Measurements from ENCODE around the gene KRT3.
"Not testable (repeated sequence)": the region's sequence is repeated elsewhere in the genome, so short reads cannot be mapped to it uniquely, and the experiment has no call there.

Gene KRT3

DNA sequence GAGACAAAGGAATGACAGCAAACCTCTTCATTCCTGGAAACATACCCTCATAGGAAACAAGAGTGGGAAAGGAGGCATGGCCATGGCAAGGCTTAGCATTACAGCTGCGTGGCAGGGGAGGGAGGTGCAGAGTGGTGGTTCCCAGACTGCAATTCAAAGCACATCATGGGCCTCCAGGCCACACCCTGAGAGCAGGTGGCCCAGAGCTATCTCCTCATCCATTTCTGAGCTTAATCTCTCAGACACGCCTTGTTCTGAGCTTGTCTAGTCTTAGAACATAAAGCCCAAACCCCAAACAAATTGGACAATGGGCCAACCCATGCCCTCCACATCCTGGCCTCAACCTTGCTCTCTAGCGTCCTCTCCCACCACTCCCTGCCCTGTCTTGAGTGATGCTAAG is 5.9 kb upstream of the KRT3 start:
- no peaks in the 10 kb centered on the region for H3K36me3 Mint-ChIP-seq (ENCODE audit: low read depth)
- H3K4me3 Mint-ChIP-seq, result no peak overlapping the region
- peaks cover 5% of the 10 kb centered on the region for H3K27me3 Mint-ChIP-seq (ENCODE audit: low read depth)
- H3K9me3 Mint-ChIP-seq, result no peaks in the 10 kb centered on the region
- H3K4me1 Mint-ChIP-seq (ENCODE audit: low read depth), result no peaks in the 10 kb centered on the region
- H3K27ac Mint-ChIP-seq, result no peak overlapping the region

DNA sequence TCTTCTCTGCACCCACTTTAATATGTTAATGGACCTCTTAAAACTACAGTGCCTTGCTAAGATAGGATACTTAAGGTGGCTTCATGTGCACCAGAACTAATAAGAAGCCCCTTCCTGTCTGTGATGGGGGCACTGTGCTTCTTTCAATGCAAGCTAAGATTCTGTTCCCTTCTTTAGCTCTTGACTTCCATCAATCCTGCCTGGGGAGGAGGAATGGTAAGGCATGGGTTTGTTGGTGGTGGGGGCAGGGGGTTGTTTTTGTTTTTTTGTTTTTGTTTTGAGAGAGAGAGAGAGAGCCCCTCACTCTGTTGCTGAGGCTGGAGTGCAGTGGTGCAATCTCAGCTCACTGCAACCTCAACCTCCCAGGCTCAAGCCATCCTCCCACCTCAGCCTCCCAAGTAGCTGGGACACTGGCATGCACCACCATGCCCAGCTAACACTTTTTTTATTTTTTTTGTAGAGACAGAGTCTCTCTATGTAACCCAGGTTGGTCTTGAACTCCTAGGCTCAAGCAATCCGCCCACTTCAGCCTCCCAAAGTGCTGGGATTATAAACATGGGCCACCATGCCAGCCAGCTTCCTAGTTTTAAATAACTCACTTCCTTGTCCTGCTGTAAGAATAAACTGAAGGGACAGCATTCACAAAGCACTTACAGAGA is 4.5 kb upstream of the KRT3 start:
- Mint-ChIP-seq H3K36me3 (ENCODE audit: low read depth) (no peaks in the 10 kb centered on the region), H3K27ac (no peak overlapping the region), H3K27me3 (ENCODE audit: low read depth) (peaks cover 5% of the 10 kb centered on the region), H3K9me3 (no peaks in the 10 kb centered on the region), H3K4me1 (ENCODE audit: low read depth) (no peaks in the 10 kb centered on the region), H3K4me3 (no peak overlapping the region)

DNA sequence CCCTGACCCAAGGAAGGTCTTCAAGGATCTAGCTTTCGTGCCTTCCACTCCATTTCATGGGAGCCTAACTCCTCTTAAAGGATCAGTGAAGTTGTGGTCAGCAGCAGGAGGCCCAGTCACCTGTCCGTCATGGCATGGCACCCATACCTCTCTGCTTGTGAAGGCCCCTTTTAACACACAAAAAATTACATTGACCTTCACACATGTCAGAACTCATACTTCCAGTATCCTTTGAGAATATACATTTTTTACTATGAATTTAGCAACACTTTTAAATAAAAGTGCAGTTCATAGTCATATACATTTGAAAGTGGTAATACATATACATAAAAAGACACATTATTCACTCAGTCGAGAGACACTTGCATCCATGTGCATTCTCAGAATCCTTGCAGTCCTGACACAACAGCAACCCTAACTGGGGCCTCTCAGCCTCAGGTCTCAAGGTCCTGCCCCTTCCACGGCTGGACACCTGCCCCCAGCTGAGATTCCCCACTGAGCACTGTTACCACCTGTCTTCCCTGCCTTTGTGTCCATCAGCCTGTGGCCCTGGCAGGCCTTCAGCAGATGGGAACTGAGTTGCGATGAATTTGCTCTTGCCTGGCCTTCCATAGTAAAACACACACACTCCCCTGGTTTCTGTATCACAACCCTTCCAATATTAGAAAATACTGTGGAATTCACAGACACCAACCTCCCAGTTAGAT is 3.7 kb upstream of the KRT3 start:
- no peak overlapping the region for H3K4me3 Mint-ChIP-seq
- H3K4me1 Mint-ChIP-seq (ENCODE audit: low read depth), result no peaks in the 10 kb centered on the region
- no peak overlapping the region for H3K27ac Mint-ChIP-seq
- H3K36me3 Mint-ChIP-seq (ENCODE audit: low read depth), result no peaks in the 10 kb centered on the region
- H3K27me3 Mint-ChIP-seq (ENCODE audit: low read depth), result peaks cover 5% of the 10 kb centered on the region
- H3K9me3 Mint-ChIP-seq, result no peaks in the 10 kb centered on the region

DNA sequence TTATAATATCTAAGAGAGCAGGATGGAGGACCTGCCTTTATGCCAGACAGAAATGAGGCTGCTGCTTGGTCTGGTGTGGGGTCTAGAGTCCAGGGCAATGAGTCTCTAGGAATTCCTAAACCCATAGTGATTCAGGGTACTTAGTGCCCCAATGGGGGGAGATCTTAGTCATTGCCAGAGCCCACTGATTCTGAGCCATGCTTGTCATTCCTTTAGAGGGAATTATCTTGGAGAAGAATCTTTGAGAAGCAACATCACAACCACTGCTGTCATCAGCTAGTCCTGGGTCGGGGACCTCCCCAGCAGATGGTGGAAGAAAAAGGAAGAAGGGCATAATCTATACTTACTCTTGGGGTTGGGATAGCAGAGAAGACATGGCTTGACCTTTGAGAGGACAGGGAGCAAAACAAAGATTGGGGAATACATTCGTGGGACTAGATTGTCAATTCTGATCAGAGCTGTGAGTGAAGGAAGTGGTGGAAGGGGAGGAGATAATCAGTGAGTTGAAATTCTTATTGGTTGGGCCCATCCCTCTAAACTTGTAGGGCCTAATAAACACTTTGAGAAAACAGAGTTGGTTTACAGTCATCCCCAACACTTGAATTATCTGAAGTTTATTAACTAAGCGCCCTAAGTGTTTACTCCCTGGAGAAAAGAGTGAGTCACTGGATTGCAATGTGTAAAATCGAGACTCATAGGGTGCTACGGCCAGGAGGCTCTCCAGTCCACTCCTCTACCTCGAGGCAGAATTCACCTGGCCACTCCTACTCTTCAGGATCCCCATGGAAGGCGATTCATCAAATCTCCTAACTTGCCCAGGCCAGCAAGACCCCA is 3.0 kb upstream of the KRT3 start:
- Mint-ChIP-seq H3K27ac (no peak overlapping the region), H3K4me3 (no peak overlapping the region)

DNA sequence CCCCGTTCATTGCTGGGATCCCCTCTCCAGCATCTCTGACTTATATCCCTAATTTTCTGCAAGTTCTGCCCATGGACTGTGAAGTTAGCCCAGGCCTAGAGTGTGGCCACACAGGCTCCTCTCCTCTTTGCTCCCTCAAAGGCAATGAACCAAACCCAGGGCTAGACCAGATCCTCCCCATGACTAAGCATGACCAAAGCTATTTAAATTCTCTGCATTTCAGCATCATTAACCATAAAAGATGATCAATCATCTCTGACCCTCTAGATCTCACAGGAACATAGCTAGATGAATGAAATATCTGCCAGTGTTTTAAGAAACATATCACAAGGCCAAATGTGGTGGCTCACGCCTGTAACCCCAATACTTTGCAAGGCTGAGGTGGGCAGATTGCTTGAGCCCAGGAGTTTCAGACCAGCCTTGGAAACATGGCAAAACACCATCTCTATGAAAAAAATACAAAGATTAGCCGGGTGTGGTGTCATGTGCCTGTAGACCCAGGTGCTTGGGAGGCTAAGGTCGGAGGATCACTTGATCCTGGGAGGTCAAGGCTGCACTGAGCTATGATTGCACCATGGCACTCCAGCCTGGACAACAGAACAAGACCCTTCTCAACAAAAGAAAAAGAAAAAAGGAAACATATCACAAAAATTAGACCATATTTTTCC is 2.2 kb upstream of the KRT3 start:
- Mint-ChIP-seq H3K4me1 (ENCODE audit: low read depth) (no peaks in the 10 kb centered on the region), H3K9me3 (no peaks in the 10 kb centered on the region), H3K27me3 (ENCODE audit: low read depth) (peaks cover 5% of the 10 kb centered on the region), H3K27ac (no peak overlapping the region), H3K36me3 (ENCODE audit: low read depth) (no peaks in the 10 kb centered on the region), H3K4me3 (no peak overlapping the region)

More for the DNA sequence above, 3.0 kb upstream of the KRT3 start:
- H3K4me1 Mint-ChIP-seq (ENCODE audit: low read depth), result no peaks in the 10 kb centered on the region
- no peaks in the 10 kb centered on the region for H3K36me3 Mint-ChIP-seq (ENCODE audit: low read depth)
- H3K9me3 Mint-ChIP-seq, result no peaks in the 10 kb centered on the region
- peaks cover 5% of the 10 kb centered on the region for H3K27me3 Mint-ChIP-seq (ENCODE audit: low read depth)

DNA sequence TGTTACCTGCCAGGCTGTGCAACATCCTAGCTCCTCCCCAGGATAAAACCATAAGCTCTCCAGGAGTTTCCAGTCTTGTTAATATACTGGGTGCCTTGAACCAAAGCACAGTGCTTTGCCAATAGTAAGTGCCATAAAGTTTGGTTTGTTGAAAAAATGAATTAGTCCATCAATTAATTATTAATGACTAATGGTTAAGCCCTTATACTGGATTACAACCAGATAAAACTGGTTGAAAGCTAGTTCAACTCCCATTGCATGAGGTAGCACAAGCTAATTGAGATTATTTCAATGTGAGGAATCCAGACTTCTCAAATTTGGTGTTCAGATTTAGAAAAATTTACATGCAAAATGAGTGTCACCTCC is 1.6 kb upstream of the KRT3 start:
- Mint-ChIP-seq H3K9me3 (no peaks in the 10 kb centered on the region), H3K36me3 (ENCODE audit: low read depth) (no peaks in the 10 kb centered on the region), H3K27ac (no peak overlapping the region), H3K4me3 (no peak overlapping the region), H3K4me1 (ENCODE audit: low read depth) (no peaks in the 10 kb centered on the region), H3K27me3 (ENCODE audit: low read depth) (peaks cover 8% of the 10 kb centered on the region)

DNA sequence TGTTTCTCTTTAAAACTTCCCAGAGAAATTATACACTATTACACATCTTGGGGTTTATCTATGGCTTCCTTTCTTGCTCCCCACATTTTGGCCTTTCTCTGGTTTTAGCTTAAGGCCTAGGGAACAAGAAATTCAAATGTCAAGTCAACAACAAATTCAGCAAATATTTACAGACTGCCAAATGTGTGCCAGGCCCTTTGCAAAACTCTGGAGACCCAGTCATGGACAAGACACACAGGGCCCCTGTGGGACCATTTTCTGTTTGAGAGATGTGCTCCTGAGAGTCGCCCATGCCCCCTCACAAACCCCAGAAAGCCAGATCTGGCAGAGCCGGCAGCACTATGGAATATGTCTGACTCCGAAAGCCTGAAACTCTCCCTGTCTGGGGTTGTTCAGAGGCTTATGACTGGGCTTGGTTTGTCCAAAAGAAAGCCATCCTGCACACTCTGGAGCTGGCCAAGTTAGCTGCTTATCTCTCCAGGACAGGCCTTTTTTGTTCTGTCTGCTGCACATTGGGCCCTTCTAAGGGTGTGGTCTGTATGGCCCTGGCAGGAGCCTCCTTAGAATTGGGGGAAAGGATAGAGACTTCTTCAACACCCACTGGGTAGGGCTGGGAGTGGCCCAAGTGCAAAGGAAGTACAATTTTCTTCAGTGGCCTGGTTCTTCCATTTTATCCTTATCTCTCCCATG is 1.1 kb upstream of the KRT3 start:
- H3K4me1 Mint-ChIP-seq (ENCODE audit: low read depth), result no peaks in the 10 kb centered on the region
- H3K4me3 Mint-ChIP-seq, result no peak overlapping the region
- H3K27ac Mint-ChIP-seq, result no peak overlapping the region
- H3K27me3 Mint-ChIP-seq (ENCODE audit: low read depth), result peaks cover 8% of the 10 kb centered on the region
- no peaks in the 10 kb centered on the region for H3K9me3 Mint-ChIP-seq
- no peaks in the 10 kb centered on the region for H3K36me3 Mint-ChIP-seq (ENCODE audit: low read depth)

DNA sequence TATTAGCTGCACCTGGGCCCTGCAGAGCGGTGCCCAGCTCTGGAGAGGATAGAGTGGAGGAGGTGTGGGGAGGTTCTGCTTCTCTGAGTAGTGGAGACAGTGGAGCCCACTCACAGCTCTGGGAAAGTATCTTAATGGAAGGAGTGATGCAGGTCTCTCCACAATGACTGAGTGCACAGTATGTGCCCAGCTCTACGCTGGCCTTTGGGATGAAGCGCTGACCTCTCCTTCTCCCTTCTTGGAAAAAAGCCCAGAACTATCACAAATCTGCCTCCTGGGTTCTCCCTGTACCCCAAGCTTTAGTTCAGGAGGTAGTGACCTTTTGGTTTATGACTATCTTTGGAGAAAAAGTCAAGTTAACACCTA is 495 bp upstream of the KRT3 start:
- peaks cover 12% of the 10 kb centered on the region for H3K27me3 Mint-ChIP-seq (ENCODE audit: low read depth)
- no peaks in the 10 kb centered on the region for H3K9me3 Mint-ChIP-seq
- H3K36me3 Mint-ChIP-seq (ENCODE audit: low read depth), result no peaks in the 10 kb centered on the region
- peaks cover 2% of the 10 kb centered on the region for H3K4me1 Mint-ChIP-seq (ENCODE audit: low read depth)
- no peak overlapping the region for H3K4me3 Mint-ChIP-seq
- H3K27ac Mint-ChIP-seq, result no peak overlapping the region

DNA sequence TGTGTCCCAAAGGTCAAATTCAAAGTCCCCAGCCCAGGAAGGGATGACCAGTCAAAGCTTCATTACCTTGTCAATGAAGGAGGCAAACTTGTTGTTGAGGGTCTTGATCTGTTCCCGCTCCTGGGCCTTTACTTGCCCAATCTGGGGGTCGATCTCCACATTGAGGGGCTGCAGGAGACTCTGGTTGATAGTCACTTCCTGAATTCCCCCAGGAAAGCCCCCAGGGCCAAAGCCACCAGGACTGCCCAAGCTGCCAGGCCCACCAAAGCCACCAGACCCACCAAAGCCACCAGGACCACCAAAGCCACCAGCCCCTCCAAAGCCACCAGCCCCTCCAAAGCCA is 614 bp downstream of the KRT3 start:
- H3K4me1 Mint-ChIP-seq (ENCODE audit: low read depth); H3K9me3 Mint-ChIP-seq; H3K36me3 Mint-ChIP-seq (ENCODE audit: low read depth); H3K27ac Mint-ChIP-seq; H3K4me3 Mint-ChIP-seq: not testable (repeated sequence)
- peaks cover 19% of the 10 kb centered on the region for H3K27me3 Mint-ChIP-seq (ENCODE audit: low read depth)

DNA sequence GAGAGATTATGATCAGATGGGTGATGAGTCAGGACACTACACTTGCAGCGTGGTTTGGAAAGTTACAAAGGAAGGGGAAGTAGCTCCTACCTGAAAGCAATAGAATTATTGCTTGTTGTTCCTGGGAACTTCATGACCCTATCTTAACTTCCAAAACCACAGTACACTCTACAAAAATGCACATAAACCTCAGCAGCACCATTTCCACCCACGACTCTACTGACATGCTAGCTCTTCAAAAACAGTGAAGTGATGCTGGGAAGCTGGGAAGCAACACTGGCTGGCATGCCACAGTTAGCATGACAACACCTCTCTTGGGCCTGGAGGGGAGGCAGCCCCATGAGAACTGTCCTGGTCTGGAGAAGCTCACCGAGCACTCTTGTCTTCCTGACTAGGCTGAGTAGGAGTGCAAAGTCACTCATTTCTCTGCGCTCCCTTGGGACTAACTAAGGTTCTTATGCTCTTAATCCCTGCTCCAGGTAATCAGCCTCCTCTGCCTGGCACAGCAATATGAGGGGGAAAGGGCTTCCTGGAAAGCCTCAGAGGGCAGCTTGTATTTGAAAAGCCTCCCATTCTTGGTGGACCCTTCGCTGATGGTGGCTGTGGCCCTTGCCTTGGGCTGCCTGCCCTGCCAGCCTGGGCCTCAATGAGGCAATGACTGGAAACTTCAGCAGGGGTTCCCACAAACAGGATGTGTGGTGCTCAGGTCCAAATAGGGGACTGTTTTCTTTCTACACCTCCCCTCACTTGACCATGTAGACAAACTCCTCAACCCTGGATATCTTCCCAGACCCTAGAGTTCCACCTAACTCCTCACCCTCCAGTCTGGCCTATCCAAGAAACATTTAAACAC is 1.2 kb downstream of the KRT3 start:
- Mint-ChIP-seq H3K4me3 (no peak overlapping the region), H3K27ac (no peak overlapping the region)

DNA sequence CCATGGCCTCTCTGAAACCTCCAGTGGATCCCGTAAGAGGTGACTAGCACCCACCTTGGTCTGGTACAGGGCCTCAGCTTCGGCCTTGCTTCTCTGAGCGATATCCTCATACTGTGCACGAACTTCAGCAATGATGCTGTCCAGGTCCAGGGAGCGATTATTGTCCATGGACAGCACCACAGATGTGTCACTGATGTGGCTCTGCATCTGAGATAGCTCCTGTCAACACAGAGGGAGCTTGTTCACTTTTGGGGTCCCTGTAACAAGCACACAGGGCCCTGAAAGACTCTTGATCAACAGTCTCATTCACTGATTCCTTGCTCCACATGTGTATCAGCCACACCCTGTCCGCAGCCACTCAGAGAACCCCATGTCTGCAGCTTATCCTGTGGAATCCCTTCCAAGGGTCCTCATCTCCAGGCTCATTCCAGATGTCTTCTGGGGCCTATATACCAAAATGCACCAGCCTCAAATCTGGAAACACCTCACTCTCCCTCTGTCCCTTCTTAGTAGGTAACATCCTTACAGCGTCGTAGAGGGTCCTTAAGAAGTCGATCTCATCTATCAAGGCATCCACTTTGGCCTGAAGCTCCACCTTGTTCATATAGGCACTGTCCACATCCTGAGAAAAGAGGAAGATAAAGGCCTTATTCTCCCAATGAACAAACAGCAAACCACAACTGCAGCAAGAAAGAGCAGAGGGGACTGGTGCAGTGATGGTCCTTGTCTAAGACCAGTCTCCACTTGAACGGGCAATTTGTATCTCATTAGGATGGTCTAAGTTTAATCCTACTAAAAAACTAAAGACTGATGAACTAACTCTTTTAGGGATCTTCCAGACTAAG is 3.5 kb downstream of the KRT3 start:
- Mint-ChIP-seq H3K36me3 (ENCODE audit: low read depth) (no peaks in the 10 kb centered on the region), H3K4me3 (no peak overlapping the region), H3K27ac (no peak overlapping the region), H3K4me1 (ENCODE audit: low read depth) (peaks cover 2% of the 10 kb centered on the region), H3K9me3 (no peaks in the 10 kb centered on the region), H3K27me3 (ENCODE audit: low read depth) (peaks cover 32% of the 10 kb centered on the region)

More for the DNA sequence above, 1.2 kb downstream of the KRT3 start:
- Mint-ChIP-seq H3K36me3 (ENCODE audit: low read depth) (no peaks in the 10 kb centered on the region), H3K27me3 (ENCODE audit: low read depth) (peaks cover 20% of the 10 kb centered on the region), H3K4me1 (ENCODE audit: low read depth) (peaks cover 2% of the 10 kb centered on the region), H3K9me3 (no peaks in the 10 kb centered on the region)

DNA sequence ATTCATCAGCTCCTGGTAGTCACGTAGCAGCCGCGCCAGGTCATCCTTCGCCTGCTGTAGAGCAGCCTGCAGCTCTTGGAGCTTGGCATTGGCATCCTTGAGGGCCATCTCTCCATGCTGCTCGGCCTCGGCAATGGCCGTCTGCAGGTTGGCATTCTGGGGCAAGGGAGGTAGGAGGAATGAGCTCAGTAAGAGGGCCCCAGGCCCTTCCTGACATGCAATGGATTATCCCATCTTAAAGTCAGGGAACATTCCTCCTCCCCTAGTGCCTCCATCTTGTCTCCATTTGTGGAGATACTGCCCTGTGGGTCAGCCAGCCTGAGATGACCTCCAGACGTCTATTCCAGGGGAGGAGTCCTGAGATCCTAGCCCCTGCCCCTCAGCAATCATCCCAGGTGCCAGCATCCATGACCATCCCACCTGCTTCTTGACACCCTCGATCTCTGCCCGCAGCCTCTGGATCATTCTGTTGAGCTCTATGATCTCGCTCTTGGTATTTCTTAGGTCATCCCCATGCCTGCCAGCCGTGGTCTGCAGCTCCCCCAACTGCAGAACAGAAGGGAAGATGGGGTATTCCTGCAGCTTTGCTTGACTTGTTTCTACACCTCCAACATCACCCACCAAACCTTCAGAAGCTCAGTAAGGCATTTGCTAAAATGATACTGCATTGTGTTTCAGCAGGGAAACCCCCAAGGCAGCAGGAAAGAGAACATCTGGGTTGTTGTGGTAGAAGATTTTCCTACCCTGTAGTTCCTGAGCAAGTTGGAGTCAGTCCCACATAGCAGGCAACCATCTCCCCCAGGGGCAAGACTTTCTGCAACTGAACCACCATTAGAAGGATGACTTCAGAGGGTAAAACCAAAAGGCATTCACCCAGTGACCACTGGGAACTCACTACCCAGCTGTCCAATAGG is 4.4 kb downstream of the KRT3 start:
- Mint-ChIP-seq H3K36me3 (ENCODE audit: low read depth) (no peaks in the 10 kb centered on the region), H3K27me3 (ENCODE audit: low read depth) (peaks cover 32% of the 10 kb centered on the region), H3K27ac (no peak overlapping the region), H3K9me3 (no peaks in the 10 kb centered on the region), H3K4me1 (ENCODE audit: low read depth) (peaks cover 2% of the 10 kb centered on the region), H3K4me3 (no peak overlapping the region)
